ENCODE data around the gene SPOCK1. TPM values are rescaled to one million over a fixed set of nuclear protein-coding genes. Genes with fewer than 3 reads are reported as not detected.

Gene SPOCK1
- total RNA-seq, 2 donors from 2014 or later, result 2.1 to 8.5 TPM

DNA sequence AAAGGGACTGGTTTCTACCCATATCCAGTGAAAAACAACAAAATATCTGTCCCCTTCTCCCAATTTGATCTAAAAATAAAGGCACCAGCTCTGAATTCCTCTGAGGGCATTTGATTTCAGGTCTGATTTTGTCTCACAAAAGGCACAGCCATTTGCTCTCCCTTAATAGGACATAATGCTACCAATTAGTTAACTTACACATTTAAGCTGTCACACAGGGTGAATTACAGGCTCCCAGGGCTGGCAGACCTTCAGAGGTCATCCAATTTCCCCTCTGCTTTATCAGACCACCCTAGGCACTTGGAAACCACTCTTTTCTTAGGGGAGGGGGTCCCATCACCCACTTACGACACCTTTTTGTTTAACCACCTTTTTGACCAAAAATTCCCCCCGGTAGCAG lies 319.9 kb downstream of the SPOCK1 start:
- TF ChIP-seq, protein P1, sequence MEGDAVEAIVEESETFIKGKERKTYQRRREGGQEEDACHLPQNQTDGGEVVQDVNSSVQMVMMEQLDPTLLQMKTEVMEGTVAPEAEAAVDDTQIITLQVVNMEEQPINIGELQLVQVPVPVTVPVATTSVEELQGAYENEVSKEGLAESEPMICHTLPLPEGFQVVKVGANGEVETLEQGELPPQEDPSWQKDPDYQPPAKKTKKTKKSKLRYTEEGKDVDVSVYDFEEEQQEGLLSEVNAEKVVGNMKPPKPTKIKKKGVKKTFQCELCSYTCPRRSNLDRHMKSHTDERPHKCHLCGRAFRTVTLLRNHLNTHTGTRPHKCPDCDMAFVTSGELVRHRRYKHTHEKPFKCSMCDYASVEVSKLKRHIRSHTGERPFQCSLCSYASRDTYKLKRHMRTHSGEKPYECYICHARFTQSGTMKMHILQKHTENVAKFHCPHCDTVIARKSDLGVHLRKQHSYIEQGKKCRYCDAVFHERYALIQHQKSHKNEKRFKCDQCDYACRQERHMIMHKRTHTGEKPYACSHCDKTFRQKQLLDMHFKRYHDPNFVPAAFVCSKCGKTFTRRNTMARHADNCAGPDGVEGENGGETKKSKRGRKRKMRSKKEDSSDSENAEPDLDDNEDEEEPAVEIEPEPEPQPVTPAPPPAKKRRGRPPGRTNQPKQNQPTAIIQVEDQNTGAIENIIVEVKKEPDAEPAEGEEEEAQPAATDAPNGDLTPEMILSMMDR (IDR thresholded peaks at IDR 0.05), result no peak
- no peaks in the 10 kb centered on the region for H3K27me3 ChIP-seq

DNA sequence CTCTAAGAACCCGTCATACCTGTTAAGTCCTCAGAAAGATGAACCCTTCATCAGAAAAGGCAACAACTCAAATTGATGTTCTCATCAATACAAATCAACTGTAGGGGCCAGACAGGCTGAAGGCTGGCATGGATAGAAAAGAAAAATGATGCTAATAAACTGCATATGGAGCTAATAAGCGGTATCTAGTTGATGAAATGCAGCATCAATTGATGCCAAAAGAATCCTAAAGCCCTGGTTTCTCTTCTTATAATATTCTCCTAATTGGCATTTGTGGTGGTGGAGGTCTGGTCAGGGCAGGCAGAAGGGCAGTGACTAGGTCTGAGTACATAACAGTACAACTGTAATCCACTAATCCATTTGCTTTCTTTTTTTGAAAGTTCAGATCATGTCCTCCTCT lies 322.5 kb downstream of the SPOCK1 start:
- Histone ChIP-seq H3K9ac (ENCODE audit: low read depth in 2 of 2, low read length in 2 of 2) (no peak overlapping the region), H3K27me3 (no peaks in the 10 kb centered on the region), H3K4me3 (no peak overlapping the region), H3K4me1 (no peaks in the 10 kb centered on the region), H3K27ac (no peak overlapping the region), H3K36me3 (no peaks in the 10 kb centered on the region), H3K9me3 (no peaks in the 10 kb centered on the region)
- TF ChIP-seq, protein P1 (IDR thresholded peaks at IDR 0.05), result no peak
- intact Hi-C loops (cut with DNase I), result no loop called here
- DNase-seq, result no peak

More for the DNA sequence above, 319.9 kb downstream of the SPOCK1 start:
- intact Hi-C loops (cut with DNase I), result no loop called here
- H3K9me3 ChIP-seq, result no peaks in the 10 kb centered on the region
- no peaks in the 10 kb centered on the region for H3K4me1 ChIP-seq
- no peaks in the 10 kb centered on the region for H3K36me3 ChIP-seq
- no peak overlapping the region for H3K9ac ChIP-seq (ENCODE audit: low read depth in 2 of 2, low read length in 2 of 2)
- no peak overlapping the region for H3K4me3 ChIP-seq
- no peak overlapping the region for H3K27ac ChIP-seq
- no peak for DNase-seq

DNA sequence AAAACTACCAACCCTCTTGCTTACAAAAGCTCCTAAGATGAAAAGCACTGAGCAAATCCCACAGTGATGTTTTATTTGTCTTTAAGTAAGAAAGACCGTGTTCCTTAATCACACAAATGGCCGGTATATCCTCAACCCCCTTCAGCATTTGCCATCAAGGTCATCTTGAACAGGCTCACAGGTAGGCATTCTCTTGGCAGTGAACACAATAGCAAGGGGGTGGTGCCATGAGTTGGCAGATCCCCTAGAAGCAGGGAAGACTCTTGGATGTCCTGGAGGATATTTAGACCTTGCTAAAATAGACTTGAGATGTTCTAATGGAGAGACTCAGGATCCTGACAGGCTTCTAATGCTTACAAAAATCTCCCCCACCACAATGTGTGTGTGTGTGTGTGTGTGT lies 323.0 kb downstream of the SPOCK1 start:
- TF ChIP-seq, protein P1 (IDR thresholded peaks at IDR 0.05), result no peak

DNA sequence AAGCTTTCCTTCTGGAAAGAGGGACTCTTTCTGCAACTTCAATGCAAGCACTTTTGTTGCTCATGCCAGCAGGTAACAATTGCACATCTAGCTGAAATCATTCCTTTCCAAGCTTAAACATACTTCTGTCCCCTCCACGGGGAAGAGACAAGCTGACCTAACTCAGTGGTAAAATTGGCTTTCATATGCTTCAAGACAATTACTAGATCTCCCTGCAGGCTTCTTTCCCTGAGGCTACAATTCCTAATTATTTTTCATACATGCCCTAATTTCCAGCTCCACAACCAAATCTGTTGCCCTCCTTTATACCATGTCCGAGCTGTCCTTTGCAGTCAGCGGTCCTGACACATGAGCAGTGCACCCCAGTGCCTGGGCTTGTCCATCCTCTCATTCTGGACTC lies 324.9 kb downstream of the SPOCK1 start:
- DNase-seq, result no peak
- H3K27me3 ChIP-seq, result no peaks in the 10 kb centered on the region
- H3K9me3 ChIP-seq, result no peaks in the 10 kb centered on the region
- H3K36me3 ChIP-seq, result no peaks in the 10 kb centered on the region
- no peak overlapping the region for H3K9ac ChIP-seq (ENCODE audit: low read depth in 2 of 2, low read length in 2 of 2)
- H3K4me1 ChIP-seq, result no peaks in the 10 kb centered on the region
- no peak overlapping the region for H3K27ac ChIP-seq
- TF ChIP-seq, protein P1 (IDR thresholded peaks at IDR 0.05), result no peak
- no peak overlapping the region for H3K4me3 ChIP-seq
- intact Hi-C loops (cut with DNase I), result no loop called here

More for the DNA sequence above, 323.0 kb downstream of the SPOCK1 start:
- DNase-seq, result no peak
- Histone ChIP-seq H3K4me1 (no peaks in the 10 kb centered on the region), H3K36me3 (no peaks in the 10 kb centered on the region), H3K4me3 (no peak overlapping the region), H3K9ac (ENCODE audit: low read depth in 2 of 2, low read length in 2 of 2) (no peak overlapping the region), H3K27me3 (no peaks in the 10 kb centered on the region), H3K9me3 (no peaks in the 10 kb centered on the region), H3K27ac (no peak overlapping the region)
- intact Hi-C loops (cut with DNase I), result no loop called here

DNA sequence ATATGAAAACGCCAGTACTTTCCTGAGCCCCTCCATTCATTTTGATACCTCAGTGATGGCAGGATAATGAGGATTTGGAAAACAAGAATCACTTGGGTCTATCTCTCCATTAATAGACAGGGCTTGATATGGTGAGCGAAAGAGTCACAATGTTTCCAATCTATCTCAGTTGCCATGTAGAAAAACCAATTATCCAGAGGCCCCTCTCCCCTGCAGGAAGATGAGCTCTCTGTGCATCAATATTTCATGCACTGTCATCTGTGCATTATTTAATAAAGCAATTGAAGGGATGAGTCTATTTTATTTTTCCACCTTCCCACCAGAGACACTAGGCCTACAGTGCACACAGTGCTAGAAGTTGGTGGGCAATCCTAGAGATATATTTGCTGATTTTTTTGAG lies 326.9 kb downstream of the SPOCK1 start:
- DNase-seq, result no peak
- no peaks in the 10 kb centered on the region for H3K36me3 ChIP-seq
- H3K27ac ChIP-seq, result no peak overlapping the region
- TF ChIP-seq, protein P1 (IDR thresholded peaks at IDR 0.05), result no peak
- no peaks in the 10 kb centered on the region for H3K4me1 ChIP-seq
- no peaks in the 10 kb centered on the region for H3K27me3 ChIP-seq
- intact Hi-C loops (cut with DNase I), result no loop called here
- no peak overlapping the region for H3K9ac ChIP-seq (ENCODE audit: low read depth in 2 of 2, low read length in 2 of 2)
- H3K9me3 ChIP-seq, result no peaks in the 10 kb centered on the region
- no peak overlapping the region for H3K4me3 ChIP-seq

DNA sequence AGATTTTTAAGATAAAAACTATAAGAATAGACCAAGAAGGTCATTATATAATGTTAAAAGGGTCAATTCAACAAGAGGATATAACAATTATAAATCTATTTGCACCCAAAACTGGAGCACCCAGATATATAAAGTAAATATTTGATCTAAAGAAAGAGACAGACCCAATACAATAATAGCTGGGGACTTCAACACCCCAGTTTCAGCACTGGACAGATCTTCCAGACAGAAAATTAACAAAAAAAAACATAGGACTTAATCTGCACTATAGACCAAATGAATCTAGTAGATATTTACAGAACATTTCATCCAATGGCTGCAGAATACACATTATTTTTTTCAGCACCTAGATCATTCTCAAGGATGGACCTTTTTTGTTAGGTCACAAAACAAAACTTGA lies 331.9 kb downstream of the SPOCK1 start:
- Histone ChIP-seq H3K4me3 (no peak overlapping the region), H3K4me1 (no peaks in the 10 kb centered on the region), H3K9ac (ENCODE audit: low read depth in 2 of 2, low read length in 2 of 2) (no peak overlapping the region), H3K36me3 (no peaks in the 10 kb centered on the region), H3K9me3 (no peaks in the 10 kb centered on the region), H3K27me3 (no peaks in the 10 kb centered on the region), H3K27ac (no peak overlapping the region)
- intact Hi-C loops (cut with DNase I), result no loop called here
- no peak for DNase-seq
- TF ChIP-seq, protein P1 (IDR thresholded peaks at IDR 0.05), result no peak
